Fibroblast of pulmonary artery (primary cell): ENCODE data around the gene AUP1.
A peak's percentile ranks its signal among the peaks of the same experiment; 100 is the strongest.
"Not testable (repeated sequence)": the region's sequence is repeated elsewhere in the genome, so short reads cannot be mapped to it uniquely, and the experiment has no call there.

Source experiments
- DNase-seq: peaks from one replicate; pipeline ENCODE4 v3.0.0-alpha.2; 2010; ENCODE audit warnings: low read depth
- H3K4me3 ChIP-seq: replicated peaks from 2 replicates; pipeline ENCODE4 v1.5.1; 2011; ENCODE audit warnings: low read depth, mild to moderate bottlenecking, control low read depth, low read length, moderate library complexity
- CTCF ChIP-seq: IDR thresholded peaks from 2 replicates; pipeline ENCODE4 v1.5.1; 2011; ENCODE audit warnings: mild to moderate bottlenecking, control low read depth, low read length, inconsistent platforms; ENCODE audit errors: missing control alignments

AUP1 gene

DNA sequence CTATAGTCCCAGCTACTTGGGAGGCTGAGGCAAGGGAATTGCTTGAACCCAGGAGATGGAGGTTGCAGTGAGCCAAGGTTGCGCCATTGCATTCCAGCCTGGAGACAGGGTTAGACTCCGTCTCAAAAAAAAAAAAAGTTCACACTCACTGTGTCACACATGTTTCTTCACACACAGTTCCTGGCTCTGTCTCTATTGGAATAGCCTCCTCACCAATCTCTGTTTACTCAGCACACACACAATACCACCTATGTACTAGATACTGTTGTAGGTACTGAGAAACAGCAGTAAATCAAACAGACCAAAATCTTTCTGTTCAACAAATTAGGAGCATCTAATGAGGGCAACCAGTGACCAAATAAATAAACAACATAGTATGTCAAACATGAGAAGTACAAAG lies 43.4 kb downstream of the AUP1 start:
- TF ChIP-seq CTCF: no peak
- no peak overlapping the region for H3K4me3 ChIP-seq
- DNase-seq: no peak

- DNase-seq: not testable (repeated sequence)
- peak overlapping the region; percentile 98 for H3K4me3 ChIP-seq
Measured at GRCh38 chr2:74483675-74484164, 45.8 kb downstream of the AUP1 start.

DNA sequence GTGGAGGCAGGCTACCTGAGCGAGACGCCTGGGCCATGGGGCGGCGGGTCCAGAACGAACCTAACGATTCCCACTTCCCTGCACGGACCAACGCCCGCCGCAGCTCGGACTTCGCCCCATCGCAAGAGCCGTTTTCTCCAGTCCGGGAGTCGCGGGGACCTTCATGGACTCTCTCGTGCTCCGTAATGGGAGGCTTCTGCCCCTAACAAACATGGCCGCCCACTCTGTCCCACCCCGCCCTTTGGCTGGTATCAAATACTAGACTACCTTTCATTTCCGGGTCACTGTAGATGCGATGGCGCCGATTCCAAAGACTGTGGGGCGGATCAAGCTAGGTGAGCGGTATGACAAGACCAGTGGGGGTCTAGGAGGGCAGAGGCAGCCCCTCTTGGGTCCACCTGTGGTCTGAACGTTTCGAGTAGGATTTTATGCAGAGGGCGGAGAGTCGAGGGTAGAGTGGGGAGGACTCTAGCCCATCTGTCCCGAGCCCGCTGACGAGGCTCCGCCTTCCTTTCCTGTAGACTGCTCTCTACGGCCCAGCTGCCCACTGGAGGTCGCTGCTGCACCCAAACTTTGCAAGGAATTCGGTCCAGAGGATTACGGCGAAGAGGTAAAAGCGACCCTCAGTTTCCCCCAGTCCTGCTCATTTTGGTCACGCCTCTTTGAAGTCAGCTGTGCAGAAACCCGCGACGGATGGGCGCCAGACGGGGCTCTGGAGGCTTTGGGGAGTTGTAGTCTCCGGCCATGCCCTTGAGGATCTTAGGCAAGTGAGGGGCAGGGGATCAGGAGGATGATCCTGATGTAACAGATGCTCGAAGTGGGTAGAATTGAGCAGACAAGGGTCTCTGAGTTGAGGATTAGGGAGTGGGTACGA lies 46.5 kb downstream of the AUP1 start, which contains the start of the genes CCDC142 and TTC31:
Gene CCDC142 (minus strand): TSS at position 198 of the 874 bp plus-strand sequence. CDS start 161 bp downstream, at position 37.
Gene TTC31 (plus strand): TSS at position 281 of the 874 bp plus-strand sequence. CDS start 15 bp downstream, at position 296.
- peak; percentile 87 for TF ChIP-seq CTCF
- H3K4me3 ChIP-seq: peak within 1 kb of the TSS; percentile 98
- peak; percentile 96 for DNase-seq

- TF ChIP-seq CTCF: no peak
- DNase-seq: no peak
Measured at GRCh38 chr2:74481961-74482800, 47.3 kb downstream of the AUP1 start.

GRCh38 chr2:74481431-74481830 lies 48.1 kb downstream of the AUP1 start:
- no peak for TF ChIP-seq CTCF
- DNase-seq: no peak
- peak overlapping the region; percentile 98 for H3K4me3 ChIP-seq

More at GRCh38 chr2:74481961-74482800, 47.3 kb downstream of the AUP1 start:
- H3K4me3 ChIP-seq: peak overlapping the region; percentile 98
